A673 (cell line): ENCODE results near the gene MED14.

ENCODE experiments used
- EZH2 ChIP-seq: fragments of 200-600 bp; sonication (generic); IDR thresholded peaks from 2 replicates; pipeline ENCODE4 v1.6.1; 2017; ENCODE audit warnings: borderline replicate concordance, low read depth, mild to moderate bottlenecking, mixed read lengths, antibody characterized with exemption, low read length; ENCODE audit not compliant: poor library complexity, severe bottlenecking
- TF ChIP-seq, protein P1 (sequence below): fragments of 300-800, 200-600 bp; sonication (generic); conservative IDR thresholded peaks from 2 replicates; pipeline ENCODE4 v1.5.1; 2017; ENCODE audit warnings: low read depth, mild to moderate bottlenecking, antibody characterized with exemption, low read length, moderate library complexity, mixed read lengths

DNA sequence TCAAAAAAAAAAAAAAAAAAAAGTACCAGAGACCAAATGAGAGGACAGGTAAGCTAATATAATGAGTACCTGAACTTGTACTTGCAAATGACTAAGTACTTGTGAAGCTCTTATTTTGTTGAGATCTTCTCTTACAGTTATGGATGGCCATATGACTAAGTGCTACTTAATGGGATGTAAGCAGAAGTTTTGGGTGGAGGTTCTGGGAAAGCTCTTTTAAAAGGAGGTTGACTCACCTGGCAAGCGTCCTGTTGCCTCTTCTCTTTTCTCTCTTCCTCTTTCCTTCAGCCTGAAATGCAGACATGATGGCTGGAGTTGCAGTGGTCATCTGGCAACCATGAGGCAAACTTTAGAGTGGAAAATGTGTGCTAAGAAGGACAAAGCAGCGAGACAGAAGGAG, 36.9 kb upstream of the MED14 start:
- TF ChIP-seq, protein P1, sequence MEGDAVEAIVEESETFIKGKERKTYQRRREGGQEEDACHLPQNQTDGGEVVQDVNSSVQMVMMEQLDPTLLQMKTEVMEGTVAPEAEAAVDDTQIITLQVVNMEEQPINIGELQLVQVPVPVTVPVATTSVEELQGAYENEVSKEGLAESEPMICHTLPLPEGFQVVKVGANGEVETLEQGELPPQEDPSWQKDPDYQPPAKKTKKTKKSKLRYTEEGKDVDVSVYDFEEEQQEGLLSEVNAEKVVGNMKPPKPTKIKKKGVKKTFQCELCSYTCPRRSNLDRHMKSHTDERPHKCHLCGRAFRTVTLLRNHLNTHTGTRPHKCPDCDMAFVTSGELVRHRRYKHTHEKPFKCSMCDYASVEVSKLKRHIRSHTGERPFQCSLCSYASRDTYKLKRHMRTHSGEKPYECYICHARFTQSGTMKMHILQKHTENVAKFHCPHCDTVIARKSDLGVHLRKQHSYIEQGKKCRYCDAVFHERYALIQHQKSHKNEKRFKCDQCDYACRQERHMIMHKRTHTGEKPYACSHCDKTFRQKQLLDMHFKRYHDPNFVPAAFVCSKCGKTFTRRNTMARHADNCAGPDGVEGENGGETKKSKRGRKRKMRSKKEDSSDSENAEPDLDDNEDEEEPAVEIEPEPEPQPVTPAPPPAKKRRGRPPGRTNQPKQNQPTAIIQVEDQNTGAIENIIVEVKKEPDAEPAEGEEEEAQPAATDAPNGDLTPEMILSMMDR = no peak
- no peak for TF ChIP-seq EZH2
